GM18873 (cell line): ENCODE measurements around the gene RASA4B.
"Not testable (repeated sequence)": the region's sequence is repeated elsewhere in the genome, so short reads cannot be mapped to it uniquely, and the experiment has no call there.

Experiments used
- ATAC-seq: cut with Tn5 transposase; IDR thresholded peaks from one replicate; pipeline ENCODE4 v1.9.1; 2021; ENCODE audit warnings: mild to moderate bottlenecking, moderate library complexity, moderate number of reproducible peaks; ENCODE audit not compliant: unreplicated experiment, low FRiP score

The RASA4B gene

DNA sequence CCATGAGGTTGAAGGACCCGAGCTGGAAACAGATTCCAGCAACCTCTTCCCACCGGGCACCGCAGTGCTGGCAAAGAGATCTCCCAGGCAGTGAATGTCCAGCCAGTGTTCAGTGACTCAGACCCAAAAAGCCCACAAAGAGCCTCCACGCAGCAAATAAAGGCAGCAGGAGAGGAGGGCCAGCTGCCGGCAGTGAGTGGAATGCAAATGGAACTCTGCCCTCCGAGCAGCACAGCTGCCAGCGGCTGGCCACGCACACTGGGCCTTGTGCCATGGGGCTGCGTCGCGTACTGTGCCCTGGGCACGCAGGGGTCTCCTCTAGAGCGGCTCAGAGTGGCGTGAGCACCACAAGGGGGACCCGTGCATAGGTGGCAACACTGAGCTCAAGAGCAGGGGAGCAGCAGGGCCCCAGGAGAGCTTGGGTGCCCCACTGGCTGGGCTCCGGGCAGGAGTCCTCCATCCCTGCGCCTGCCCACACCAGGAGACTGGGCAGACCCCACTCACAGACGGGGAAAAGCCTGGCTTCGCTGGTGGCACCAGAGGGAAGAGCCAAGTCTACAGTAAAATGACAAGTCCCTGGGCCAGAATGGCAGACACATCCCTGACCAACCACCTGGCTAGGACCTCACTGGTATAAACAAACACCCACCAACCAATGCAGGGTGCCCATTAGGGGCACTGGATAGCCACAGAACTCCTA is 42.7 kb downstream of the RASA4B start:
- ATAC-seq: not testable (repeated sequence)

DNA sequence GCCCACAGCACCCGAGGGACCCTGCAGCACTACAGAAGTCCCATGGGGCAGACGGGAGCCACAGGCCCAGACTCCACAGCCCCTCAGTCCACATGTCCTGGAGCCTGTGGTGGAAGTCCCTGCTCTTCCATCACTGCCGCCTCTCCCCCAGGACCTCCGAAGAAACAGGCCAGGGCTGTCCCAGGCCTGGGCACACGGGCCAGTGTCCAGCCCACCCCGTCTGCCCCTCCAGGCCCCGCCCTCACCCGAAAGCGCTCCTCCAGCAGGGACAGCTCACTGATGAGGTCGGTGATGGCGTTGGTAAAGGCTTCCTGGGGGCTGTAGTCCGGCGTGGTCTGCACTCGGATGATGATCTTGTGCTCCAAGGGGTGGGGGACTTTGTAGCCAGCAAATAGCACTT is 43.5 kb downstream of the RASA4B start:
- ATAC-seq: not testable (repeated sequence)

DNA sequence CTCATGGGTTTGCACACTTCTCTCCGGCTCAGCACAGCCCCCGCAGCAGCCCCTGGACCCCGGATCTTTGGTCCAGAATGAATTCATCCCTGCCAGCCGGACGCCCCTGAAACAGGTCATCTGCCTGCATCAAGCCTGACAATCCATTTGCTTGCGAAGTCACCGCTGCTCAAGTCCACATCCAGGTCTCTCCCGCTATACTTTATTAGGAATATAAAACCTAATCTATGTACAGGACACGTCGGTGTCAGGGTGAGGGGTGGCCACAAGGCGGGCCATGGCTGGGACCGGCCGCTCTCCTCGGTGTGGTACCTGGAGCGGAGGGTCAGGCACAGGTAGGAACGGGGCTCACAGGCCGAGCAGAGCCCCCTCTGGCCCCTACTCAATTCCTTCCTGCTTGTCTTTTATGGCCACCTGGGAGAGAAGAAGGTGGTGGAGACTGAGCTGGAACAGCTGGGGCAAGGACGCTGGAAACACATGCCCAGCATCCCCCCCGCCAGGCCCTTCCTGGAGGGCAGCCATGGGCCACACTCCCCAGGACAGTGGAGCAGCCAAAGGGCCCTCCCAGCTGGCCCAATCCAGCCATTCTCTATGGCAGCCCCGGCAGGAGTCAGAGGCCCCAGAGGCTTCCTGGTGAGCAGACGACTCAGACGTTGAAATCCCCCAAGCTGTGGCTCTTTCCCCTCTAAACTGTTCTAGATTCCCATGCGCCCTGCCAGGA is 44.1 kb downstream of the RASA4B start:
- ATAC-seq: no peak

DNA sequence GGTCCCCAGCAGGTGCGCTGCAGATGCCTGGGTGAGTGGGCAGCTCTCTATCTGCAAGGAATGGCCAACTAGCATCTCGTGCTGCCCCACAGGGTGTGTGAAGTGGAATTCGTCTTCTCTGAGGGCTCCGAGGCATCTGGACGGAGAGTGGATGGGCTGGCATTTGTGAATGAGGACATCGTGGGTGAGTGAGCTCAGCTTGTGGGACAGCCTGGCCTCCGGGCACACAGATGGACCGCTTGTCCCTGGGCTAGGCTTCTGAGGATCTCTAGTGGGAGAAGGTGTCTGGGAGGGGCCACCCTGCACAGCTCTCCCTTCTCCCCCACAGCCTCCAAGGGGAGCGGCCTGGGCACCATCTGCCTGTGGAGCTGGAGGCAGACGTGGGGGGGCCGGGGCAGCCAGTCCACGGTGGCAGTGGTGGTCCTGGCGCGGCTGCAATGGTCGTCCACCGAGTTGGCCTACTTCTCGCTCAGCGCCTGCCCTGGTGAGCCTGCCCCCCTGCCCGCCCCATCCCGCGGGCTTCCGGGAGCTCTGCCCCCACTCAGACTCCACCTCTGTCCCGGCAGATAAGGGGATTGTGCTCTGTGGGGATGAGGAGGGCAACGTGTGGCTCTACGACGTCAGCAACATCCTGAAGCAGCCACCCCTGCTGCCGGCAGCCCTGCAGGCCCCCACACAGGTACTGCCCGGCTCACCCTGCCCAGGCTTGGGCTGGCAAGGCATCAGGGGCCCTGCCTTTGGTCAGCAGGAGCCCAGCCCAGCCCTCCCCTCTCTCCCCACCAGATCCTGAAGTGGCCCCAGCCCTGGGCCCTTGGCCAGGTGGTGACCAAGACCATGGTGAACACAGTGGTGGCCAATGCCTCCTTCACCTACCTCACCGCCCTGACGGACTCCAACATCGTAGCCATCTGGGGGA is 45.2 kb downstream of the RASA4B start:
- no peak for ATAC-seq

DNA sequence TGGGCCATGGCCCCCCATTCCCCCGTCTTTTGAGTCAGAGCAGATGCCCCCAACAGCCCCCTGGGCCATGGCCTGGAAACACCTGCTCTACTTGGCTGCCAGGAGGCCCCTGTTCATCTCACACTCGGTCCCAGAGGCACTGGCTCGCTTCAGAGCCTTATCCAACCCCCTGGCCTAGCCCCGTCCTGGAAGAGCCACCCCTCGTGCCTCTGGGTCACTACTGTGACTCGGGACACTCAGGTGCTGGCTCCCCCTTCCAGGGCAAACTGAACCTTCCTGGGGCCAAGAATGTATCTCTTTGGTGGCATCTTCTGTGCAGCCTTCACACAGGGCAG is 45.8 kb downstream of the RASA4B start:
- no peak for ATAC-seq

DNA sequence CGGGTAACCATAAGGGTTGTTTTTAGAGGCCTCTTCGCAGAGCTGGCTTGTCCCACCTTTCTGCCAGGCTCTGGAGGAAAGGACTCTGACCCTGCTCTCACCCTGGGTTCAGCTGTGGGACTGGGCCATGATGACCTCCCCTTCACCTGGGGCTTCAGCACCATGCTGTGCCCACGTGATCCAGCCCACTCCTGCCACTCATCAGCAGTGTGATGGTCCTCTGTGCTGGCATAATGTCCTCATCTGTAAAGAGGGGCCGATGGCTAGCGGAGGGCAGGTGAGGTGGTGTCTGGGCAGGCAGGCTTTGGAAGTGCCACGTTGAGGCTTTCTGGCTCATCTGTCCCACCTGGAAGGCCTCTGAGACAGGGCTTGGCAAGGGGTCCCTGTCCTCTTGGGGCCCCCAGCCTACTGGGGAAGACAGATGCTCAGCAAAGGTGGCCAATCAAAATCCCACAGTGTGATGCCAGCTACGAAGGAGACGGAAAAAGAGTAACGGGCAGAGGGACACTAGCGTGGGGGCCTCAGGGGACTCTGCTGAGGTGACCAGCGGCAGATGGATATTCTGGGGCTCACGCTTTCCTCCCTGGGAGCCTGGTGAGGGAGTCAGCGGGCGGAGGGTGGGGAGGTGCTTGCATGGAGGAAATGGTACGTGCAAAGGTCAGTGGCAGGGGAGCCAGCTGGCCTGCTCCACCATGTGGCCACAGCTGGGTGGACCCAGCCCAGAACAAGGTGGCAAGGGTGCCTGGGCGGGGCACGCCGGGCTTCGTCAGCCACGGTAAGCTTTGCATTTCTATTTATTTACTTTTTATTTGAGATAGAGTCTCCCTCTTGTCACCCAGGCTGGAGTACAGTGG is 47.4 kb downstream of the RASA4B start:
- ATAC-seq: no peak

DNA sequence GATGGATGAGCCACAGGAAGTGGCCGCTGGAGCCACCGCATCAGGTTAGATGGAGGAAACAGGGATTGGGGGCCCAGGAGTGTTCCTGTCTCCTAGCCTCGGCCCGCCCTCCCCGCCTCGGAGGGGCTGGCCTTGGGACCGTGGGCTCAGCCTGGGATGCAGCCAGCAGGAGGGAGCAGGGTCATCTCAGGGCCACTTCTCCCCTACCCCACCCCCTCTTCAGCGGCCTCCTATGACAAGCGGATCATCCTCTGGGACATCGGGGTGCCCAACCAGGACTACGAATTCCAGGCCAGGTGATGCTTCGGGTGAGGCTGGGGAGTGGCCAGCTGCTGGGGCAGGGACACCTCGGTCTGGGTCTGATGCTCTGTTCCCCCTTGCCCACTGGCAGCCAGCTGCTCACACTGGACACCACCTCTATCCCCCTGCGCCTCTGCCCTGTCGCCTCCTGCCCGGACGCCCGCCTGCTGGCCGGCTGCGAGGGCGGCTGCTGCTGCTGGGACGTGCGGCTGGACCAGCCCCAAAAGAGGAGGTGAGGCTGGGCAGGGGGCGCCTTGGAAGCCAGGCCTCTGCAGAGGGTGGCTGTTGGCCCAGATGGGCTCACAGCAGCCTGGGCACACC is 48.1 kb downstream of the RASA4B start:
- no peak for ATAC-seq

DNA sequence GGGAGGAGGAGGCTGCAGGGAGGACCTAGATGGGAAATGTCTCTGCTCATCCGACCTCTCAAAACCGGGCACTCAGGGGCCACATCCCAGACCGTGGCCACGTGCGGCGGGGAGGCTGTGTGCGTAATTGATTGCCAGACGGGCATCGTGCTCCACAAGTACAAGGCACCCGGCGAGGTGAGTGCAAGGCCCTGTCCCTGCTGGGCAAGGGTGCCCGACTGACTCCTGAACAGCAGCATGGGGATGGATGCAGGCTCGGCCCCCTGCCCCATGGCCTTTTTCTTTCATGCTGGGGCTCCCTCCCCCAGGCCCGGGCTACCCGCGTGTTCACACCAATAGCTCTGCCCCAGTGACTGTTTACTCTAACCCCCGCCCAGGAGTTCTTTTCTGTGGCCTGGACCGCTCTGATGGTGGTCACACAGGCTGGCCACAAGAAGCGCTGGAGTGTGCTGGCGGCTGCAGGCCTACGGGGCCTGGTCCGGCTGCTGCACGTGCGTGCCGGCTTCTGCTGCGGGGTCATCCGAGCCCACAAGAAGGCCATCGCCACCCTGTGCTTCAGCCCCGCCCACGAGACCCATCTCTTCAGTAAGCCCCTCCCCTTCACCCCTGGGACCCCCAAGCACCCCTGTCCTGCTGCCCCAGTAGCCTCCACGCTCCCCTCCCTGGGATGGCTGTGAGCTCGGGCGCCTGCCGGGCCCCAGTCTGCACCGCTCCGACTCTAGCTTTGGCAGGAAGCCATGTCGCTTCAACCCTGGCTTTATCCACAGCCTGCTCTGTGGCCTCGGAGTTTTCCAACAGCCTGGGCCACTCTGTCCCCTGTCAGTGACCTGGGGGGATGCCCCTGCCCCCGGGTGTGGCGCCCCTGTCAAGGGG is 48.9 kb downstream of the RASA4B start:
- no peak for ATAC-seq

DNA sequence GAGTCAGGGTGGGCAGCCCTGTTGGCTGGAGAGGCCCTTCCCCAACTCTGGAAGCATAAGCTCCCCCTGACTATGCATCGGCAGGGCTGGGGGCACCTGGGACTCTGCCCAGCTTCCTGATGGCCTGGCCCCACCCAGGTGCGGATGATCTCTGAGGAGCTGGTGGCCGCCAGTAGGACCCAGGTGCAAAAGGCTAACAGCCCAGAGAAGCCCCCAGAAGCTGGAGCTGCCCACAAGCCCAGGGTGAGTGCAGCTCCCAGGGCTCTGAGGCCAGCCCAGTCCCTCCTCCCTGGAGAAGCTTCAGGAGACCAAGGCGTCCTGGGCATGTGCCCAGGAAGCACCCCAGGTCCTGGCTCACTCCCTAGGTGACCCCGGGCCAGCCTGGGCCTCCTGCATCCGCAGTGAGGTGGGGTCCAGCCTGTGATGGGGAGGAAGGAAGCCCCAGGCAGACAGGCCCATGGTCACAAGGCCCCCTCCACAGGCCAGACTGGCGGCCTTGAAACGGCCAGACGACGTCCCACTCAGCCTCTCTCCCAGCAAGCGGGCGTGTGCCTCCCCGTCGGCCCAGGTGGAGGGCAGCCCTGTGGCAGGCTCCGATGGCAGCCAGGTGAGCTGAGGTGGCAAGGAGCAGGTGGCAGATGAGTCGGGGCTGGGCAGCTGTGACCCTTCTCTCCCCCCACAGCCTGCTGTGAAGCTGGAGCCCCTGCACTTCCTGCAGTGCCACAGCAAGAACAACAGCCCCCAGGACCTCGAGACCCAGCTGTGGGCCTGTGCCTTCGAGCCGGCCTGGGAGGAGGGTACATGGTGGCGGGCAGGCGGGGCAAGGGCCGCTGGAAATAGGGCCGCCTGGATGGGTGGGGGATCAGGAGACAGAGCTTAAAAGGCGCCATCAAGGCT is 49.7 kb downstream of the RASA4B start:
- ATAC-seq: no peak

DNA sequence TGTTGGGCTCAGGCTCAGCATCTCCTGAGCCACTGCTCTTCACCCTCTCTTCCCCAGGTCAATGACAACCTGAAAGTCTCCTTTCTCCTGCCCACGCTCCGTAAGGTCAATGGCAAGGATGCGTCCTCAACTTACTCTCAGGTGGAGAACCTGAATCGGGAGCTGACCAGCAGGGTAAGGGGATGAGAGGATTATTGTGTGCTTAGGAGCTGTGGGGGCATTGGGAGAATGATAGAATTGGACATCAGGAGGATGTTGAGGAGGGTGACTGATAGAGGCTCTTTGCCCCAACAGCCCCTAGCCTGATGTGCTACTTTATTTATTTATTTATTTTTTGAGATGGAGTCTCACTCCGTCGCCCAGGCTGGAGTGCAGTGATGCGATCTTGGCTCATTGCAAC is 51.5 kb downstream of the RASA4B start:
- no peak for ATAC-seq

DNA sequence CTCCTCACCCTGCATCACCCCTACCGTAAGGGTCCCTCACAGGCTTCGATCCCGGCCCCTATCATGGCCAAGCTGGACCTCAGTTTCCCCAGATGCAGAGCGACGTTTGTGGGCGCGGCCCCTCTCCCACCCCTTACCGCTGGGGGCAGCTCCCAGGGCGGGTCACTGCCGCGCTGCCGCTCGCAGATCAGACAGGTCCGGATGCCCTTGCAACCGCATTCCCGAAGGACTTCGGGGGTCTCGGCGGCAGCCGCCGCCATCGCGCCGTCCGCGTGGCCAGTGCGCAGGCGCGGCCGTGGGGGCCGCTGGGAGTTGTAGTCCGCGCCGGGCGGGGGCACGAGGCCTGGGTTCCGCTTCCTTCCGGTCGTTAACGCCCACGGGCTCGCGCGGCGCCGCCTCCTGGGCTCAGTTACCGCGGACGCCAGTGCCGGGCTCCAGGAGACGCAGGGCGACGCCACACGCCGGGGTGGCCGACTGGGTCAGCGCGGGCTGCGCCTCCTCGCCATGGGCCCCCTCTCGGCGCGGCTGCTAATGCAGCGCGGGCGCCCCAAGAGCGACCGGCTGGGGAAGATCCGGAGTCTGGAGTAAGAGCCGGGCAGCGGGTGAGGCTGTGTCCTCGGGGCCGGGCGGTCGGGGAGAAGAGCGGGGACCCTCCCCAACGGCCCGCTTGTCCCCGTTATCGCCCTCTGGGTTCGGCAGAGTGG is 52.8 kb downstream of the RASA4B start, which contains the start of the genes ALKBH4 and LRWD1:
ALKBH4 (minus strand) TSS at position 287 of the 704 bp plus-strand sequence; CDS start at position 260, 27 bp downstream.
LRWD1 (plus strand) TSS at position 408 of the 704 bp plus-strand sequence; CDS start at position 505, 97 bp downstream.
- ATAC-seq: peak; percentile 70

DNA sequence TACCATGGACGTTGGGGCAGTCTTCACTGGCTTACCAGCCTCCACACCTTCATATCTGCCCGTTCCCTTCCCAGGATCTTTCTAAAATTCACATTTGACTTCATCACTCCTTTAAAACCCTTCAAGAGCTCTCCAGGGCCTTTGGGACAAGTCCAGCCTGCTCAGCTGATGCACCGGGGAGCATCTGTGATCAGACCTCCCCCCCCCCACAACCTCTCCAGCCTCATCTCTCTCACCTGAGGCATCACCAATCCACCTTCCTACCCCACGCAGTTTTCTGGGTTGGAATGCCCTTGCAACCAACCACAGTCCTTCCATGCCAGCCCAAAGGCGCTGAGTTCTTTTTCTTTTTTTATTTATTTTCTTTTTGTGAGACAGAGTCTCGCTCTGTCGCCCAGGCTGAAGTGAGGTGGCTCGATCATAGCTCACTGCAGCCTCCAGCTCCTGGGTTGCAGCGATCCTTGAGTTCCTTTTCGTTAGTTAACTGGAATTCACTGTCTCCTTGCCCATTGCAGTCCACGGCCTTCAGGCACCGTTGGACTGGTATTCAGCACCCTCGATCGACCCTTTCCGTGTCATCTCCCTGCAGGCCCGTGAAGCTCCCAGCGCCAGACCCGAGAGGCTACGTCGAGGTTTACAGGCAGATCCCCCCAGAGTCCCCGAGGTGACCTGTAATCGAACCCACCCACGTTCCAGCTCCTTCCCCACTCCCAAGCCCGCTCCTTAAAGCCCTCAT is 53.6 kb downstream of the RASA4B start:
- no peak for ATAC-seq

DNA sequence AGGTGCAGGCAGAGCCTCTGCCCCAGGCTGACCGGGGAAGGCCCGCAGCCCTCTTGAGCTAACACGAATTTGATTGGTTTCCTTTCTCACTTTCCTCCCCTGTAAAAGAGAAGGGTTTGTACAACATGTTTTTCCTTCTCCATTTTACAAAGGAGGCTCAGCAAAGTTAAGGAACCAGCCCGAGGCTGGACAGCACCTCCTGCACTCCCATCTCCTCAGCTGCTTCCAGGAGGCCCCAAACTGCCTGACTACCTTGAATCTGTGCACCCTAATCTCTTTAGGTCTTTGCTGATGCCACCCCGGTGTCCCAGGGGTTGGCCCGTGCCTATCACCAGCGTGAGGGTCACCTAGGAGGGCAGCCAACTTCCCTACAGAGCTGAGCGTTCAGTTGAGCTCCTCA is 57.1 kb downstream of the RASA4B start:
- no peak for ATAC-seq

DNA sequence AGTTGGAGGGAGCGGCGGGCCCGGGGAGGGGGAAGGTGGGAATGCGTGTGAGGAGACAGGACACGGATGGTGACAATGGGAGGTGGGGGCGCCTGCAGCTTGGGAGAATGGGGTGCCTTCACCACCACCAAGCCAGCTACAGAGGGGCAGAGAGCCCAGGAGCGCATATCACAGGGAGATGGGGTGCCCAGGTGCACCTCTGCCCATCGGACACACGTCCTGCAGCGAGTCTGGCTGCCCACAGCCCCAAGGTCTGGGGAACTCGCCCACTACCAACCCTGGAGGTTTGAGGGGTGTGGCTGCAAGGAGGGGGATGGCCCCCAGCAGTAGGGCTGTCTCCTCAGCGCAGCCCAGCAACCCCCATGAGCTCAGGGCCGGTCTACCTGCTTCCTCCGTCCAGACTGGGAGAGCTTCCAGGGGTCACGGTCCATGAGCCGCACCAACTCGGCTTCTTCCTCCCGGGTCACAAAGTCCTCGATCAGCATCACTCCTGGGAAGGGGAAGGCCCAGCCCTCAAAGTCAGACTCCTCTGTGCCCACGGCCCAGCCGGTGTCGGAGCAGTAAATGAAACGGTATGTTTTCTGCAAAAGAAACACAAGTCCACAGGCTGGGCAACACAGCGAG is 58.2 kb downstream of the RASA4B start:
- no peak for ATAC-seq

DNA sequence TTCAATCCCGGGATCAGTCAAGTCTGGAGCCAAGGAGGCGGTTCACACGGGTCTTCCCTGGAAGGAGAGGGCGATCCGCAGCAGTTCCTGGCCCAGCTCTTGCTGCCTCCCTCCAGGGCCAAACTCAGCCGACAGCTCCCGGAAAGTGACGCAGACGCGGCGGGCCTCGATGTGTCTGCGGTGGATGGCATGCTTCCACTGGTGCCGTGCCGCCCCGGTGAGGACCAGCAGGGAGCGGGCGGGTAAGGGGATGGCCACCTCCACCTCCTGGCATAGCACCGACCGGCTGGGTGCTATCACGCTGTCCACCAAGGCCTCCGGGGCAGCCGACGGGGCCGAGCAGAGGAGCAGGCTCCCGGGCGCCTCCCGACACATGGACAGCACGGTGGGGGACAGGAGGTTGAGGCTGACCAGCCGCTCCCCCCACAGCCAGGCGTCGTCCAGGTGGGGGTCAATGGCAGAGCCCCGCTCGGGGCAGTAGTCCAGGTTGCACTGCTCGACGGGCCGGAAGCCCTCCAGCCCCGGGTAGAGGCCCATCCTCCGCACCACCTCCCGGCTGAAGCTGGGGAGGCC is 60.1 kb downstream of the RASA4B start:
- no peak for ATAC-seq

DNA sequence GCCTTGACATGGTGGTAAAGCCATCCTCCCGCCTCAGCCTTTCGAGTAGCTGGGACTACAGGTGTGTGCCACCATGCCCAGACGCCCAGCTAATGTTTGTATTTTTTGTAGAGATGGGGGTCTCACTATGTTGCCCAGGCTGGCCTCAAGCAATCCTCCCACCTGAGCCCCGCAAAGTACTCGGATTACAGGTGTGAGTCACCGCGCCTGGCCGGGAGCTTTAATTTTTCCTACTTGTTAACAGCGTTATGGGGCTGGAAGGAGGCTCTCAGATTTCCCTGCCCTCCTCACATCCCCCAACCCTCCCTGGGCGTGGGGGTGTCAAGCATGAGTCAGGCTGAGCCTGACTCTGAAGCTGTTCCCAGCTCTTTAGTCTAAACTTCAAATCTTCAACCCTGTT is 61.2 kb downstream of the RASA4B start:
- ATAC-seq: no peak
